LNCaP clone FGC (cell line): ENCODE results near the gene RUFY3.
"Not testable (repeated sequence)": the region's sequence is repeated elsewhere in the genome, so short reads cannot be mapped to it uniquely, and the experiment has no call there.

Source experiments
- DNase-seq: peaks from one replicate; pipeline ENCODE4 v3.0.0-alpha.2; 2011; ENCODE audit warnings: low read depth
- H3K4me3 ChIP-seq: 2 replicates; pipeline ENCODE4 v1.5.1; 2011; ENCODE audit warnings: mild to moderate bottlenecking, low read depth, low read length, control low read depth
- TF ChIP-seq, protein P1 (sequence below): IDR thresholded peaks from 2 replicates; pipeline ENCODE4 v1.5.1; 2012; ENCODE audit warnings: mild to moderate bottlenecking; ENCODE audit not compliant: control insufficient read depth, insufficient read depth; ENCODE audit errors: extremely low read depth

RUFY3 gene

DNA sequence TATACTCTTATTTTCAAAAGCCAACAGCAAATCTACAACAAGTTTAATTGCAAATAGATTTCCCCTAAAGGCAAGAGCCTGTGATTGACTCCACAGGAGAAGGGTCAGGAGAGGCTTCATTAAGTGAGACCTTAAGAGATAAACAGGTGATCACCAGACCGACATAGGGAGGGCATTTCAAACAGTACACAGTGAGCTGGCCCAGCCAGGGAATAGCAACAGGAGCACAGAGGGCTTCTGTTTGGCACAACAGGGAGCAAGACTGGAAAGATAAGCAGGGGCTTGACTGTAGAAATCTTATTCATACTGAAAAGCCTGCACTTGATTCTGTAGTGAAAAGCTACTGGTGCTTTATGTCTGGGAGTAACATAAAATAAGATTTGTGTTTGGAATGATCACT is 3.9 kb downstream of the RUFY3 start:
- no peak for DNase-seq
- H3K4me3 ChIP-seq: no peak overlapping the region
- TF ChIP-seq, protein P1, sequence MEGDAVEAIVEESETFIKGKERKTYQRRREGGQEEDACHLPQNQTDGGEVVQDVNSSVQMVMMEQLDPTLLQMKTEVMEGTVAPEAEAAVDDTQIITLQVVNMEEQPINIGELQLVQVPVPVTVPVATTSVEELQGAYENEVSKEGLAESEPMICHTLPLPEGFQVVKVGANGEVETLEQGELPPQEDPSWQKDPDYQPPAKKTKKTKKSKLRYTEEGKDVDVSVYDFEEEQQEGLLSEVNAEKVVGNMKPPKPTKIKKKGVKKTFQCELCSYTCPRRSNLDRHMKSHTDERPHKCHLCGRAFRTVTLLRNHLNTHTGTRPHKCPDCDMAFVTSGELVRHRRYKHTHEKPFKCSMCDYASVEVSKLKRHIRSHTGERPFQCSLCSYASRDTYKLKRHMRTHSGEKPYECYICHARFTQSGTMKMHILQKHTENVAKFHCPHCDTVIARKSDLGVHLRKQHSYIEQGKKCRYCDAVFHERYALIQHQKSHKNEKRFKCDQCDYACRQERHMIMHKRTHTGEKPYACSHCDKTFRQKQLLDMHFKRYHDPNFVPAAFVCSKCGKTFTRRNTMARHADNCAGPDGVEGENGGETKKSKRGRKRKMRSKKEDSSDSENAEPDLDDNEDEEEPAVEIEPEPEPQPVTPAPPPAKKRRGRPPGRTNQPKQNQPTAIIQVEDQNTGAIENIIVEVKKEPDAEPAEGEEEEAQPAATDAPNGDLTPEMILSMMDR: no peak

DNA sequence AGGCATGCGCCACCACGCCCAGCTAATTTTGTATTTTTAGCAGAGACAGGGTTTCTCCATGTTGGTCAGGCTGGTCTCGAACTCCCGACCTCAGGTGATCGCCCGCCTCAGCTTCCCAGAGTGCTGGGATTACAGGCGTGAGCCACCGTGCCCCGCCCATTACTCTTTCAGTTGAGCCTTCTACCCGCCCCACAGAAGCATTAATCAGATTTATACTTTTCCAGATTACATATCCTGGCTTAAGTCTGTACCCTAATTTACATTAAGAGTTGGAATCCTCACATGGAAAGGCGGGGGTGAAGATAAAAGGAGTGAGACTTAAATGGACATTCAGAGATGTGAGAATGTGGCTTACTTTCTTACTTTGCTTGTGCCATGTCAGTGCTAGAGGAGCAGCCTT is 4.8 kb downstream of the RUFY3 start:
- DNase-seq, H3K4me3 ChIP-seq: not testable (repeated sequence)

DNA sequence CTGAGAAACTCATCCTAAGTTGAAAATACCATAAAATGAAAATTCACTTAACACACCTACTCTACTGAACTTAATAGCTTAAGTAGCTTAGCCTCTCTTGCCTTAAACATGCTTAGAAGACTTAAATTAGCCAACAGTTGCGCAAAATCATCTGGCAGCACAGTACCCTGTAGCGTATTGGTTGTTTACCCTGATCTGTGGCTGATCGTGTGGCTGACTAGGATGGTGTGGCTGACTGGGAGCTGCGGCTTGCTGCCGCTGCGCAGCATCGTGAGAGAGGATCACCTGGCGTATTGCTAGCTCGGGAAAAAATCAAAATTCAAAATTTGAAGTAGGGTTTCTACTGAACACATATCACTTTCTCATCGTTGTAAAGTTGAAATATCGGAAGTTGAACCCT is 6.3 kb downstream of the RUFY3 start:
- no peak for DNase-seq
- H3K4me3 ChIP-seq: no peak overlapping the region
- TF ChIP-seq, protein P1: no peak

DNA sequence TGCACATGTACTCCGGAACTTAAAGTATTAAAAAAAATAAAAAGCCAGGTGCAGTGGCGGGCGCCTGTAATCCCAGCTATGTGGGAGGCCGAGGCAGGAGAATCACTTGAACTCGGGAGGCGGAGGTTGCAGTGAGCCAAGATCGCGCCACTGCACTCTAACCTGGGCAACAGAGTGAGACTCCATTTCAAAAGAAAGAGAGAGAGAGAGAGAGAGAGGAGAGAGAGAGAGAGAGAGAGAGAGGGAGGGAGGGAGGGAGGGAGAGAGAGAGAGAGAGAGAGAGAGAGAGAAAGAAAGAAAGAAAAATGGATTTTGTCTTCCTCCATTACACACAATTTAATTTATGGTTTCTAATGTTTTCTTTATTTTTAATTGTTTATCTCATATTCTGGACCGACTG is 11.1 kb downstream of the RUFY3 start:
- not testable (repeated sequence) for DNase-seq, H3K4me3 ChIP-seq

DNA sequence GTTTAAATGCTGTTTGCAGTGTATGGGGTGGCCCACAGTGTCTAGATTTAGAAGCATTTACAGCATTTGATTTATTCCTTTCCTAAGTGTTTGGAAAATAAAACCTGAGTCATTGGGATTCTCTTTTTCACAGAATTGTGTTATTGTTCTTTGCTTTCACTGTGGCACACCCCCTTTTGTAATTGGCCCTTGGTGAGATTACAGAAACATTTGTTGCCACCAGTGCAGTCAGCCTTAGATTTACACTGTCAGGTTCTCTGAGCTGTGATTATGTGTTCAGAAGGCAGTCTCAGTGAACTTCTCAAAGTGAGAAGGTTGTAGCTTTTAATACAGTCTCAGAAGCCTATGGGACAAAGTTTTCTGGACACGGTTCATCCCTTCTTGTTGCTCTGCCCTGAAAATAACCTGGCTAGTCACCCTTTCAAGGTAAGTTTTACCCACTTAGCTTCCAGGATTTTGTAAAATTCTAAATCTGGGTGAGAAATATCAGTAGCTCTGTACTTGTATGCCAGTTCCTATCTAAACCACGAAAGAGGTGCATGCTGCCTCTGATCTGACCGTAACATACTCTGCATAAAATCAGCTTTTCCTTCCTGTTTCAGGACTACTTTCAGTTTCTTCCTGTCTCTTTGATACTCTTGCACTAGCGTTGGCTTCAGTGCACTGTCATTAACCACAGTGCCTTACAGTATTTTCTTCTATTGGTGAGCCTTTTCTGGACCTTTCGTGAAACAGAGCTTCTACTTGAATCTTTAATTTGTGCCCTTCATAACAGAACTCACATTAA is 12.6 kb downstream of the RUFY3 start:
- no peak for DNase-seq
- TF ChIP-seq, protein P1: no peak
- H3K4me3 ChIP-seq: peak overlapping the region; percentile 43

DNA sequence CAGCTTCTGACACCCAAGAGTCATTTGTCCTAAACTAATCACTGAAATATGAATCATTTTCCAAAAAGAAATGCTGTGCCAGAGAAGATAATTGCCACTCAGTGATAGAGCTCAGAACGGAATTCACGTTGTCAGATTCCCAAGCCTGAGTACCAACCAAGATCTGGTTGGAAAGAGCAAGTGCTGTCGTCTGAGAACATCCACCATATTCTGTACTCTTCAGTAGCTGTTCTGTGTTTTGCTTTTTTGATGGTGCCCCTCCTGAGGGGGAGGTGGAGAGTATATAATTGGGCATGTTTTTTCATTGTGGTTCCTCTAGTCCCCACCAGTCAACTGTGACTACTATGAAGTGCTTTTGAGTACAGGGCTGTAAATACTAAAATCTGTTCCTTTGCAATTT is 13.2 kb downstream of the RUFY3 start:
- no peak for DNase-seq
- peak overlapping the region; percentile 43 for H3K4me3 ChIP-seq
- TF ChIP-seq, protein P1: no peak

DNA sequence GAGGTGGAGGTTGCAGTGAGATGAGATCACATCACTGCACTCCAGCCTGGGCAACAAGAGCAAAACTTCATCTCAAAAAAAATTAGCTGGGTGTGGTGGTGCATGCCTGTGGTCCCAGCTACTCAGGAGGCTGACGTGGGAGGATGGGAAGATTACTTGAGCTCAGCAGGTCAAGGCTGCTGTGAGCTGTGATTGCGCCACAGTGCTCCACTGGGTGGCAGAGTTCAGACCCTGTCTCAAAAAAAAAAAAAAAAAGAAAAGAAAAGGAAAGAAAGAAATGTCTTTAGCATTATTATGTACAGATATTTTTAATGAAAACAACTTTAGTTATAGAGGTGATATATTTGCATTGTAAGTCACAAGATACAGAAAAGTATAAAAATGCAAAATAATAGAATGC is 14.2 kb downstream of the RUFY3 start:
- DNase-seq: not testable (repeated sequence)

DNA sequence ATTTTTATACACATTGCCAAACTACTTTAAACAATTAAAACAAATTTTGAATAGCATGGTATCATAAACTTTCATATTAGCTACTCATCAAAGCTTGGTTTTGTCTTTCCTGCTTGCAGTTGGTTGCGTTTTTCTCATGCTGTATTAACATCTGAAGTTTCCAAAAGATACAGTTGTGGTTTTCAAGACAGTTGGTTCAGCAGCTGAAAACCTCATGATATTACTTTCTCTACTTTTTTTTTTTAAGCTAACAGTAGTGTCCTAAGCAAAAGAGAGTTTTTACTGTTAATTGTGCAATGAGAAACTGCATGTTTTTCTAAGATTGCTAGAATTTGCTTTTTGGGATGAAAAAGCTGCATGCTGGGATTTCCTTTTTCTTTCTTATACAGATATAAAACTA is 15.2 kb downstream of the RUFY3 start:
- DNase-seq: no peak
- TF ChIP-seq, protein P1: no peak
- H3K4me3 ChIP-seq: no peak overlapping the region

More for the DNA sequence above, 14.2 kb downstream of the RUFY3 start:
- TF ChIP-seq, protein P1: peak; percentile 52
- not testable (repeated sequence) for H3K4me3 ChIP-seq
